ENCODE data around the gene DCTPP1.
A peak's percentile ranks its signal among the peaks of the same experiment; 100 is the strongest.

DCTPP1 gene

DNA sequence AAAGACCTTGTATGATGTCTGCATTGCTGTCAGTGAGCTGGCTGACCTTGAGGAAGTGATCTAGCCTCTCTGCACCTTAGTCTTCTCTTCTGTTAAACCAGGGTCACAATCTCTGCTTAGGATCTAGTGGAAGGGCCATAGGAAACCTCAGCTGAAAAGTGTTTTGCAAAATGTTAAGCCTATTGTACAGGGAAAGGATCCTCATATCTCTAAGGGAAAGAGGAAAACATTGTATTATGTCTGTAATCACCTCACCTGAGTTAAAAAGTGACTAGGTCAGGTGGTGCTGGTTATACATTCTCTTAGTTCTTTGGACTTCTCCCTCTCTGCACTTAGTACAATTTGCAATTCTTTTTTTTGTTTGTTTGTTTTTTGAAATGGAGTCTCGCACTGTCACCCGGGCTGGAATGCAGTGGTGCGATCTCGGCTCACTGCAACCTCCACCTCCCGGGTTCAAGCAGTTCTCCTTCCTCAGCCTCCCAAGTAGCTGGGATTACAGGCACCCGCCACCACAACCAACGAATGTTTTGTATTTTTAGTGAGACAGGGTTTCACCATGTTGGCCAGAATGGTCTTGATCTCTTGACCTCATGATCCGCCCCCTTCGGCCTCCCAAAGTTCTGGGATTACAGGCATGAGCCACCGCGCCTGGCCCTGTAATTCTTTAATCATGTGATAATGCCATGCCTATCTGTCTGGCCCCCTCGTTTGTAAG, 17.8 kb upstream of the DCTPP1 start:
- DNase-seq = no peak

DNA sequence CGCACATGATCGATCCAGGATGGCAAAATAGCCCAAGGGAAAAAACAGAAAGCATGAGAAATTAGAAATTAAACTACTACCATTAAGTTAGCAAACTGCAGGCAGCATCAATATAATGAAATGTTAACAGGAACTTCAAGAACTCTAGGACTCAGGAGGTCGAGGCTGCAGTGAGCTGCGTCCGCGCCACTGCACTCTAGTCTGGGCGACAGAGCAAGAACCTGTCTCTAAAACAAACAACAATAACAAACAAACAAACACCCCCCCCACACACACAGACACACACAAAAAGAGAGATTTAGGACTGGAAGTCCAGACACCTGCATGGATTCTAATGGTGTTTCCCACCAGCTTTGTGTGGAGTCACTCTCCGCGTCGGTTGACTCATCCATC, 16.4 kb upstream of the DCTPP1 start:
- DNase-seq = no peak

DNA sequence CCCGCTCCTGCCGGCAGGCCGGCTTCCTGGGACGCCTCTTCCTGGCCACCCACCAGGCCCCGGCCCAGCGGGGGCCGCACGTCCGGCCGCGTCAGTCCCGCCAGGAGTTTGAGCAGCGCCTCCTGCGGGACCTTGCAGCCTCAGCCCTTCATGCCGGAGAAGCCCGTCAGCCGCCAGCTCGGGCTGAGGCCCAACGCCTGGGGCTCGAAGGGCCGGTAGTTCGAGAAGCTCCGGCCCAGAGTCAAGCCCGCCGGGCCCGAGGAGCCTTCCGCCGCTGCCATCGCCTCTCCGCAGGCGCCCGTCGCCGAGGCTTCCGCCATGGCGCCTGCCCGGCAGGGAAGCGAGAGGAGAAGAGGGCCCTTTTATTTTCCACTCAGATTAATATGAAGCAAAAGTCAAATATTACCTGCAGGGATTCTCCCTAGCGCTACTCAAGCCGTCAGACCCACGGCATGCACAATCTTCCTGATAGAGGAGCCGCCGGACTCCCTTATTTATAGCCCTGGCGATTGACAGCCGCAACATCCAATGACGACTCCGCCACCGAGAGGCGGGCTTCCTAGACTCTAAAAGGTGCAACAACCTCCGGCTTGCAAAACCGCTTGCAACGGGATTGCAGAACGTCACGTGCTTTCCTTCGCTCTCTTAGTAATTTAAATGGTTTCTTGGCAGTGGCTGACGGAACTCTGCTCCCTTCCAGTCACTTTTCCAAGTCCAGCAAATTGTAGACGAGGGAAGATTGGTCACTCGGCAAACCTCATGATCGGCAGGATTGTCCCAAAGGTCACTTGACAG, 15.8 kb upstream of the DCTPP1 start, which contains the start of gene SEPHS2:
Gene SEPHS2, minus strand, starts transcription at position 467 of the 795 bp plus-strand sequence. Its CDS starts 147 bp downstream, at position 320.
- DNase-seq = peak; percentile 98

DNA sequence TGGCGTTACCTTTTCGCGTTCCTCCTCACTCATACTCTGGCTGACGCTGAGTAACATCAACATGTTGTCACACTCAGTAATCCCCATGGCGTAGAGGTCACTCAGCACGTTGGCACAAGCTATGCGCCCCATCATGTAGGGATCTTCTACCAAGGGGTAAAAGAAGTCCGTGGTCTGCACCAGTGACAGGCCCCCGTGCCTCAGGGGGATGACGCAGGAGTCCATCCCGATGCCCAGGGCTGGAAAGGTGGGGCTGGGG, 15.2 kb upstream of the DCTPP1 start:
- no peak for DNase-seq

DNA sequence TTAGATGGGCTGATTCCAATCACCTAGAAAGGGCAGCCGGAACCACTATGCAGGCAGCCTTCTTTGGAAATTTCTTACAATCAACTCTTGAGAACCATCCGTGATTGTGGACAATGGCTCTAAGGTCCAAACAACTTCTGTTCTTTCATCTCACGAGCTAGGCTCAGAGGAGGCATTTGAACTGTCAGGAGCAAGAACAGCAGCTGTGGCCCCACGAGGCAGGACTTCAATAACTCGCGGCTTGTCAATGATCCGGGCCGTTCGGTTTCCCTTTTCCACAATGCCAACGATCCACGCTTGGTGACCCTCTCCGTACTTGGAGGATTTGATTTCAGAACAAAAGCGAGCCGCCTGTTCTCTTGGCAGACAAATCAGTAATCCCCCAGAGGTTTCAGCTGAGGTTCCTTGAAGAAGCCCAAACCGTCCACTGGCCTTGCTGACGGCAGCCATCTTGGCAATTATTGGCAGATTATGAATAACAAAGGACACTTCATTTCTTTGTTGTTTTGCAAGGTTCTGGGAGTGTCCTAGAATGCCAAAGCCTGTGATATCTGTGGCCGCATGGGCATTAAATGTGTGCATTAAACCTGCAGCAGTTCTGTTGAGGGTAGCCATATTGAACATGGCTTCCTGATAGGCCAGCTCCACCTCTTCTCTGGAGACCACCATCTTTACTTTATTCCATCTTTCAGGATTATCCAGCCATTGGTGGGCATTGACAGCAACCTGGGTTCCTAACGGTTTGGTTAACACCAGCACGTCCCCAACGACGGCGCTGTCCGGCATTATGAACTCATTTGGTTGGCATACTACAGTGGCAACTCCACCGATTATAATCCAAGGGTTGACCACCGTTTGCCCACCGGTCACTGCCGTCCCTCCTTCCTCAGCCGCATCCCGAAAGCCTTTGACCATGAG, 14.7 kb upstream of the DCTPP1 start:
- DNase-seq = no peak

DNA sequence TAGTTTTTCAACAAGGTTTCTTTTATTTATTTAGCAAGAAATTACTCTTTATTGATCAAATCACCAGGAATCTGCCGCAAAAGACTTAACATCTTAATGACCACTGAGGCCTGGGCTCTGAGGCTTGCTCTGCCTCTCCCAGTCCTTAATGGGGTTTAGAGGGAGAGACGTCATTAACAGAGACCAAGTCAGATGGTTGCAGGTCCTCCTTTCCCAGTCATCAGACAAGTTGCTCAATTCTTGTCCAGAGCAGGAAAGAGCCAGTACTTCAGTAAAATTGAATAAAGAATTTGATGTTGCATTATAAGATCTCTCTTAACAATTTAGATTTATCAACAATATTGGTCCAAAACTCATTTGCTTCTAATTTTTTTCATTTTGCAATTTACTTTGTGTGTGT, 13.8 kb upstream of the DCTPP1 start:
- no peak for DNase-seq

DNA sequence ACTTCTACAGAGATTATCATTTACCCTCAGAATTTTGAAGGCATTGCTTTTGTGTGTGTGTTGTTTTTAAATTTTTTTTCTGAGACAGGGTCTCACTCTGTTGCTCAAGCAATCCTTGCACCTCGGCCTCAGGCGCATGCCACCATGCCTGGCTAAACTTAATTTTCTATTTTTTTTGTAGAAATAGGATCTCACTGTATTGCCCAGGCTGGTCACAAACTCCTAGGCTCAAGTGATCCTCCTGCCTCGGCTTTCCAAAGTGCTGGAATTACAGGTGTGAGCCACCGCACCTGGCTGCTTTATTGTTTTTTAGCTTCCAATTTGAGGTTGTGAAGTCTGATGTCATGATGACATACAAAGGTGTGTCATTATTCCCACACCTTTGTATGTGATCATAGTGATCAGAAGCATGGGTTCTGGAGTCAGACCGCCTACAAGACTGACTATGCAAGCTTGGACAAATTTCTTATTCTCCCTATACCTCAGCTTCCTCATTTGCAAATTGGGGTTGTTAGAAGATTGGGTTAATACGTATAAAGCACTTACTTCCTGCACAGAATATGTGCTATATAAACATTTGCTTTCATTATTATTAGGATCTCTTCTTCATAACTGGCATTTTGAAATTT, 10.0 kb upstream of the DCTPP1 start:
- DNase-seq = no peak

DNA sequence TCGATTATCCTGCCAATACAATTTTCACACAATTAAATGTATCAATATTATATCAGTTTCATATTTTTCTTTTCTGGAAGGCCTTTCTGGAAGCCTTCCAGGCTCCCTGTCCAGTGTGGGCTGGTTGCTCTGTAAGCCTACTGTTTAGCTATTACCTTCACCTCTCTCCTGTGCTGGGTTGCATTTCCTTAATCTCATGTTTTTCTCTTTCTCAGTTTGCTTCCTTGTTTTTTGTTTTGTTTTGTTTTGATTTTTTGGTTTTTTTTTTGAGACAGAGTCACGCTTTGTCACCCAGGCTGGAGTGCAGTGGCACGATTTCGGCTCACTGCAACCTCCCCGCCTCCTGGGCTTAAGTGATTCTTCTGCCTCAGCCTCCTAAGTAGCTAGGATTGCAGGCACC, 9.0 kb upstream of the DCTPP1 start:
- DNase-seq = no peak

DNA sequence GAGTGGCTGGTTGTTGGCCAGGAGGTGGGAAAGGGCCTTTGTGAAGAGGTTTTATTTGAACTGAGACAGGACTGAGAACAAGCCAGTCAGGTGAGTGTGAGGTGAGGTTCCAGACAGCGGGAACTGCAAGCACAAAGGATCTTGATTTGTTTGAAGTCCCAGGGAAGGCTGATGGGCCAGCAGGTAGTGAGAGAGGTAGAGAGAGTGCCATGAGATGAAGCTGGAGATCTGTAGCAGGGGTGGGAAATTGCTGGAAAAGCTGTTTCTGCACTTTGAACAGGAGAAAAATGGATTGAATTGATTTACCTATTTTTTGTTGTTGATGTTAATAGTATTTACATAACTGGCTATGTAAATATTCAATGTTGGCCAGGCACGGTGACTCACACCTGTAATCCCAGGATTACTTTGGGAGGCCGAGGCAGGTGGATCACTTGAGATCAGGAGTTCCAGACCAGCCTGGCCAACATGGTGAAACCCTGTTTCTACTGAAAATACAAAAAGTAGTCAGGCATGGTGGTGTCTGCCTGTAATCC, 7.7 kb upstream of the DCTPP1 start:
- DNase-seq = no peak

DNA sequence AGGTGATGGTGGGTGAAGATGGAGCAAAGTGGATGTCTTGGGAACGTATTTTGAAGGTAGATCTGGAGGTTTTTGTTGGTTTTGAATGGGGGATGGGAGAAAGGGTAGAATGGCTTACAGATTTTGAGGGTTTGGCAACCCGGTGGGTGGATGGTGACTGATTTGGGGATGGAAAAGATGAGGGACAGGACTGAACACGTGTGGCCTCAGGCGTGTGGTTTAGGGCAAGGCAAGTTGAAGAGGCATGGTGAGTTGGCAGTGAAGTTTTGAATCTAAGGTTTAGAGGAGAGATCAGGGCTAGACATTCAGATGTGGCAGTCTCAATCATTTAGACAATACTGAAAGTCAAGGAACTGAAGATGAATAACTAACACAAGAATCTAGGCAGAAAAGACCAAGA, 5.0 kb upstream of the DCTPP1 start:
- DNase-seq = no peak

DNA sequence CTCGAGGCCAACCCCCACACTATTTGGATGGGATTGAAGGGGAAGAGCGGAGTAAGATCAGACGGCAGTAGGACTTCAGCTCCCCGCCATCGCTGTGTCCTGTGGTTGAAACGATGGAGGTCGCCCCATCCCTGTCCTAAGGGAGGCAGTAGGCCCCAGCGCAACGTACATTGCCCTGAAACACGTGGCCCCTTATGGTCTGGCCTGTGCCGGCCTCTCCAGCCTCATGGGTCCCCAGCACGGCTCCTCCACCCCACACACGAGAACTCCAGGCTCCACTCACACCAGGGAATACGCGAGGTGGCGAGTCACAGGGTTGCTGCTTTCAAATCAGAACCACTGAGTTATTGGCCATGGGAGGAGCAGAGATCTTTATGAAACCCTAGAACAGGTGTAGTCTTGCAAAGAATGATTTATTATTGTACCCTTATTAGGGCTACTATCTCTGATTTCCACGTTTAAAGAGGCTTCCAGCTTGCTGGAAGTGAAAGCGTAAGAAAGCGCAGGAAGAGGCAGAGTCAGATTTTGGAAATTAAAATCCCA, 669 bp upstream of the DCTPP1 start:
- DNase-seq = peak; percentile 16

DNA sequence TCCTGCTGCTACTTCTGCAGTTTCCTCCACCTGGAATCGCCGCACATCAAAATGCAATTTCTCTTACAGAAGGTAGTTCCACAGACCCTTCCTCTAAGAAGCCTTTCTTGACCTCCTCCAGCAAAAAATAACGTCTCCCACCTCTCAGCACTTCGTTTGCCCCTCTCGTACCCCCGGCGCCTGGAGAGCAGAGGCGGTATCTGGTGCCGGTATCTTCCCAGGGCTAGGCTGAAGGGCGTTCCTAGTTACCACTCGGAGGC, 482 bp downstream of the DCTPP1 start:
- DNase-seq = no peak

DNA sequence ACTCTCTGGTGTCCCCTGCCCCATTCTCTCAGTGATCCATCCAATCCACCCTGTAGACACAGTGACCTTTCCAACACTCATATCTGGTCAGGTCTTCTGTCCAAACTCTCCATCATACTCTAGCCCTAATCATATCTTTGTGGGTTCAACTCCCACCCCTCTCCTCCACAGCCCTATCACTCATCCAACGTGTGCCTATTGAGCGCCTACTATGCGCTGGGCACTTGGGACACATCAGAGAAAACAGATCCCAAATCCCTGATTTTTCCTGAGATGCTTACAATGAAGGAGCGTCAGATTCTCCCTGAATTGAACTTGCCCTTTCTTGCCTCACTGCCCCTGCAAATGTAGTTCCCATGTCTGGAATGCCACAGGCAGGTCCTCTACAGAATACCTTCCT, 1.8 kb downstream of the DCTPP1 start:
- DNase-seq = no peak

DNA sequence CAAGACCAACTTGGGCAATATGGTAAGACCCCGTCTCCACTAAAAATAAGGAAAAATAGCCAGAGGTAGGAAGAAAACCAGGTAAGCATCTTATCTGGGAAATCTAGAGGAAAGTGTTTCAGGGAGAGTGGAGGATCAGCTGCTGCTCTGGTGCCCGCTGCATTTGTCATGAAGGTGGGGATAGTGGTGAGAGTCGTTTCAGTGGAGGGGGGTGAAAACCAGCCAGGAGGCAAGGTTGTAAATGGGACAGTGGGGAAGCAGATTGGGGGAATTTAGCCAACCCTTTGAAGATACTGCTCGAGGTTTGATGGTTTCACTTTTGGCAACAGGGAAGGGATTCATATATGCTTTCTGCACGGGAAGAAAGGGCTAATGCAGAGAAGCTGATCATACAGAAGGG, 8.8 kb downstream of the DCTPP1 start:
- no peak for DNase-seq

DNA sequence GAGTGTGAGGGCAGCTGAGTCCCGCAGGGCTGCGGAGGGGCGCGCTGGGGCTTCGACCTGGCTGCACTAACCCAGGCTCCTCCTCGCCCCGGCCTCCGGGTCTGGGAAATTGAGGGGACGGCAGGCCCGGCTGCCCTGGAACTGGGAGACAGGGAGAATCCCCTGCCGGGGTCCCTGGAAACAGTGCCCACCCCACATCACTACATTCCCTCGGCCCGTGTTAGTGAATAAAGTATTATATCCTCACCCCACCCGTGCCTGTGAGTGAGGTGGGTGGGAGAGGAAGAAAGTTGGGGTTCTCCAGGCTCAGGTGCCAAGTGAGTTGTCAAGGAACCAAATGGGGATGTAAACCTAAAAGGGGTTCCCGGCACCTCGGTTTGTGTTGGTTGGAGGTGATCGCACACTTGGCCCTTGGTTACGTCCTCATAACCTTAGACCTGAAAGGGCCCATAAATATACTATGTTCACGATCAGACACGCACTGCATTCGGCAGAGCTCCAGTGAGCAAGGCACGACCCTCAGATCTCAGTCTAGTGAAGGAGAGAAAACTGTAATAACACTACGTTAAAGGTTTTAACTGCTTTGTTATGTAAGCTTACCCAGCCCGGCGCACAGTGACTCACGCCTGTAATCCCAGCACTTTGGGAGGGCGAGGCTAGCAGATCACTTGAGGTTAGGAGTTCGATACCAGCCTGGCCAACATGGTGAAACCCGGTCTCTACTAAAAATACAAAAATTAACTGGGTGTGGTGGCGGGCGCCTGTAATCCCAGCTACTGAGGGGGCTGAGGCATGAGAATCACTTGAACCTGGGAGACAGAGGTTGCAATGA, 11.3 kb downstream of the DCTPP1 start:
- no peak for DNase-seq

DNA sequence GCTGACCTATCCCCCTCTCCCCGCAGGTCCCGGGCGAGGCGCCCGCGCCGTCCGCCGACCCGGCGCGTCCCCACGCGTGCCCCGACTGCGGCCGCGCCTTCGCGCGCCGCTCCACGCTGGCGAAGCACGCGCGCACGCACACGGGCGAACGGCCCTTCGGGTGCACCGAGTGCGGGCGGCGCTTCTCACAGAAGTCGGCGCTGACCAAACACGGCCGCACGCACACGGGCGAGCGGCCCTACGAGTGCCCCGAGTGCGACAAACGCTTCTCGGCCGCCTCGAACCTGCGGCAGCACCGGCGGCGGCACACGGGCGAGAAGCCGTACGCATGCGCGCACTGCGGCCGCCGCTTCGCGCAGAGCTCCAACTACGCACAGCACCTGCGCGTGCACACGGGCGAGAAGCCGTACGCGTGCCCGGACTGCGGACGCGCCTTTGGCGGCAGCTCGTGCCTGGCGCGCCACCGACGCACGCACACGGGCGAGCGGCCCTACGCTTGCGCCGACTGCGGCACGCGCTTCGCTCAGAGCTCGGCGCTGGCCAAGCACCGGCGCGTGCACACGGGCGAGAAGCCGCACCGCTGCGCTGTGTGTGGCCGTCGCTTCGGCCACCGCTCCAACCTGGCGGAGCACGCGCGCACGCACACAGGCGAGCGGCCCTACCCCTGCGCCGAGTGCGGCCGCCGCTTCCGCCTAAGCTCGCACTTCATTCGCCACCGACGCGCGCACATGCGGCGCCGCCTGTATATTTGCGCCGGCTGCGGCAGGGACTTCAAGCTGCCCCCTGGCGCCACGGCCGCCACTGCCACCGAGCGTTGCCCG, 12.1 kb downstream of the DCTPP1 start:
- DNase-seq = peak; percentile 87

DNA sequence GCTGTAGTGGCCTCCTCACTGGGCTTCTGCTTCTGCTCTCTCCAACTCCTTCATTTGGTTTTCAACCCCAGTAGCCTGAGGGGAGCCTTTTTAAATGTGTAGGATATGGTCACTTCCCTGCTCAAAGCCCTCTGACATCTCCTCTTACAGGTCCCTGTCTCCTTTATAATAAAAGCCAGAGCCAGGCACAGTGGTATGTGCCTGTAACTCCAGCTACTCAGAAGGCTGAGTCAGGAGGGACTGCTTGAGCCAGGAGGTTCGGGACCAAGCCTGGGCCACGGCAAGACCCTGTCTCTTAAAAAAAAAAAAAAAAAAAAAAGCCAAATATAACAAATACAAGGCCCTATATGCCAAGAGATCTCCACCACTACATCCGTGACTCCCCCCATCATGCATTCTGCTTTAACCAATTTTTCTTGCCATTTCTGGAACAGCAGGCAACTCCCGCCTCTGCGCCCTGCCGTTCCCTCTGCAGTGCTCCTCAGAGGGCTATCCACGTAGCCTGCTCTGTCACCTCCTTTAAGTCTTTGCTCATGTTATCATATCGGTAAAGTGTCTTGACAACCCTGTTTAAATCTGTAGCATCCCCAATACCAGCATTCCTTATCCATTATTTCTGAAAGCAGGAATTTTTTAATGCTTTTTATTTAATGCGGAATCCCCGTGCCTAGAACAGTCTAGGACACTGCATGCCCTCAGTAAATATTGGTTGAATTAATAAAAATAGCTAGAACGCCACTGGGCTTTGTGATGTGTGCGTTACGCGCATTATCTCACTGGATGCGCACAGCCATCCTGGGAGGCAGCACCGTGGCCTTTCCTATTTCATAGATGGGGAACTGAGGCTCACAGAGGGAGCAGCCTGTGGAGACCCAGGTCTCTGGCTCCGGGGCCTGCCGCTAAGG, 13.0 kb downstream of the DCTPP1 start:
- DNase-seq = no peak

DNA sequence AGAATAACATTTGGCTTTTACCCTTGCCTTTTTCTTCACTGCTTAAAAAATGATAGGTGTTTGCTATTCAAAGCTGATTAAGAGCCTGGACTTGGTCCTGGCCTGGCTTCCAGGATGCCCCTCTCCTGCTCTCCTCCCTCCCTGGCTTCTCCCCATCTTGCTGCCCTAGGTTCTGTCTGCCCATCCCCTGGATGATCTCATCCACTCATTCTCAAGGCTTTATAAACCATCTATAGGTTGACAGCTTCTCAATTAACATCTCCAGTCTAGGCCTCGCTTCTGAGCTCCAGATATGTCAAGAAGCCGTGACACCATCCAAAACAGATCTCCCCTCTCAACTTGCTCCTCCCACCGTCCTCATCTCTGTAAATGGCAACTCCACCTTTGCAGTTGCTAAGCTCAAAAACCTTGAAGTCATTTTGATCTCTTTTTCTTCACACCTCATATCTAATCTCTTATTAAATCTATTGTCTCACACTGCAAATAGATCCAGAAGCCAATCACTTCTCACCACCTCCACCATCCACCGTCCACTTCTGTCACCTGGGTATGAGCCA, 13.7 kb downstream of the DCTPP1 start:
- no peak for DNase-seq

DNA sequence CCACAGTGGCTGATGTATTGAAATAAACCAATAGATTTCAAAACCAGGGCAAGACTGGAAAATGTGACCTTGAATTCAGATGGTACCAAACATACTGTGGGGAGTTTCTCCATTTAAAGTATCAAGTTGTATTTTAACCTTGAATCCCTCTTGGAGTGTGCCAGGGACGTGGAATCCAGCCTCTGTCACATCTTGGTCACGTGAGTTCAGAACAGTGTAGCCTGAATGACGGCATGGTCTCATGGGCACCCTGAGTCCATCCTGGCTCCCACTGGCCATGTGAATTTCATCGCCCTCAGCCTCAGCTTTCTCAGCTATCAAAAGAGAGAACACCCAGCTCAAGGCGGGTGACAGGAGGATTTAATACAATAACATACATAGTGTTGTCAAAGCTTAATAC, 15.7 kb downstream of the DCTPP1 start:
- DNase-seq = no peak
